MCF 10A (cell line): Measurements from ENCODE around the gene MYO5C. TPM values are rescaled to one million over a fixed set of nuclear protein-coding genes. Genes with fewer than 3 reads are reported as not detected.

ENCODE experiments used
- BruUV-seq: library from RNA; stranded (reverse); fragments of 400-500 nt; replicated peaks from 2 replicates; lab custom pipeline; 2021; lab: Mats Ljungman, UMichigan
- CTCF ChIA-PET: fragments of 300-600 bp; sonication (Branson Sonifier 250); formaldehyde crosslinking; extraction: SDS; loops from one replicate; lab custom pipeline; 2021; ENCODE audit warnings: antibody characterized with exemption, inconsistent platforms; lab: Yijun Ruan, JAX
- POLR2A ChIA-PET: fragments of 300-600, 350-650 bp; sonication (Branson Sonifier 250); formaldehyde crosslinking; extraction: SDS; loops from one replicate; lab custom pipeline; 2020; ENCODE audit warnings: antibody characterized with exemption, inconsistent platforms; lab: Yijun Ruan, JAX
- DNase-seq: peaks from one replicate; pipeline ENCODE4 v3.0.0-alpha.2; 2018; ENCODE audit not compliant: unreplicated experiment
- H3K27ac Mint-ChIP-seq: one replicate; pipeline ENCODE4 v1.8.0; 2022; ENCODE audit warnings: mild to moderate bottlenecking, low read depth, mixed read lengths; ENCODE audit not compliant: unreplicated experiment
- H3K27me3 Mint-ChIP-seq: one replicate; pipeline ENCODE4 v1.8.0; 2022; ENCODE audit warnings: mixed read lengths; ENCODE audit not compliant: insufficient read depth, unreplicated experiment
- H3K36me3 Mint-ChIP-seq: one replicate; pipeline ENCODE4 v1.8.0; 2022; ENCODE audit warnings: mild to moderate bottlenecking, moderate library complexity, mixed read lengths; ENCODE audit not compliant: insufficient read depth, unreplicated experiment
- H3K4me1 Mint-ChIP-seq: one replicate; pipeline ENCODE4 v1.8.0; 2022; ENCODE audit warnings: mixed read lengths; ENCODE audit not compliant: insufficient read depth, unreplicated experiment
- H3K4me3 Mint-ChIP-seq: one replicate; pipeline ENCODE4 v1.8.0; 2022; ENCODE audit warnings: mild to moderate bottlenecking, moderate library complexity, mixed read lengths; ENCODE audit not compliant: unreplicated experiment
- H3K9me3 Mint-ChIP-seq: one replicate; pipeline ENCODE4 v1.8.0; 2022; ENCODE audit warnings: mixed read lengths; ENCODE audit not compliant: unreplicated experiment
- intact Hi-C: fragments of 100-400 bp; cut with micrococcal nuclease; formaldehyde crosslinking; loops from 2 replicates; pipeline ENCODE4 v1.14.1; 2022
- total RNA-seq: library from RNA; stranded (reverse); gene quantifications from 2 replicates; pipeline ENCODE4 v1.2.3, GENCODE V29; 2022
- TF ChIP-seq, protein P1 (sequence below): fragments of 200-600 bp; IDR thresholded peaks from one replicate; pipeline ENCODE4 v1.8.0; 2022; ENCODE audit warnings: antibody characterized with exemption, mild to moderate bottlenecking; ENCODE audit not compliant: unreplicated experiment

The MYO5C gene
- total RNA-seq, 1 experiment from 2014 or later = 29.4 TPM

DNA sequence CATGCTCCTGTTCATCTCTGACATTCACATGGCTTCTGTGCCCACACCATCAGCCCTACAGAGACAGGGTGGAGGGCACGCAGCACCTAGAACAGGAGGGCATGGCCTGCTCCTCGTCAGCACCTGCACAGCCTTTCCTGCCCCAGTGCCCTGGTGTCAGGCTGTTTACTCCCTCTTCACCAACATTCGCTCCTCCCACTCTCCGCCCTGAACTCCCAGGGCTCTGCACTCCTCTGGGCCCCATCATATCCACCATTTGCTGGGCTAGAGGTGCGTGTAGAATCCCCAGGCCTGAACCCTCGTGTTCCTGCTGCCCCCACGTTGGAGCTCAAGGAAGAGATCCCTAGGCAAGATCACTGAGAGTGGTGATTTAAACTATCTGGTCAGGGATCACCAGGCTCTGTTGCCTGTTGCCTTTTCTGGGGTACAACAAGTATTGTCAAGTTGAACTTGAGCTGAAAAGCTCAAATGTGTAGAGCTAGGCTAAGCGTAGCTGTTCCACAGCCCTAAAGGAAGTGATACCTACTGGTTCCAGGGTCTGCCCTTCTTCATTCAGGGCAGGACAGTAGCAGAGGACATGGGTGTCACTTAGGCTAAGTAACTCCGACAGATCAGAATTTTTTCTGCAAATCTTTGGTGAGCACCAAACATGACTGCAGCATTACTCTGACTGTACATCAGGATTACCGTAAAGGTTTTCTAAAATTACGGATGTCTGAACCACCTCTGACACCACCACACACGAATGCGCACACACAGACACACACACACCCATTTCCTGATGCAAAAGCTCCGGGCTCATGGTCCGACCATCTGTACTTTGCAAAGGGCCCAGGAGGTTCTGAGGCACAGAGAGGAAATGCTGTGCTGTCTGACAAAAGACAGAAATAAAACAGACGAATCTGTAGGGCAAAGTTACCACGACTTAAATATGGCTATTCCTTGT lies 60.7 kb downstream of the MYO5C start:
- POLR2A ChIA-PET = interaction anchor here (1.6 kb wide), 1 partner anchor 12 kb away, joined by 6 read pairs; no protein-coding TSS in a partner anchor
- no peak overlapping the region for H3K27ac Mint-ChIP-seq
- no peak overlapping the region for H3K4me3 Mint-ChIP-seq
- intact Hi-C loops = no loop called here
- no peaks in the 10 kb centered on the region for H3K27me3 Mint-ChIP-seq
- BruUV-seq = no TSS peak
- DNase-seq = no peak
- no peaks in the 10 kb centered on the region for H3K9me3 Mint-ChIP-seq
- CTCF ChIA-PET = interaction anchor here (0.6 to 2.5 kb wide), 3 partner anchors 7 to 44 kb away, joined by 3 to 18 read pairs (median 3); no protein-coding TSS in a partner anchor
- H3K36me3 Mint-ChIP-seq = peaks cover 66% of the 10 kb centered on the region
- TF ChIP-seq, protein P1, sequence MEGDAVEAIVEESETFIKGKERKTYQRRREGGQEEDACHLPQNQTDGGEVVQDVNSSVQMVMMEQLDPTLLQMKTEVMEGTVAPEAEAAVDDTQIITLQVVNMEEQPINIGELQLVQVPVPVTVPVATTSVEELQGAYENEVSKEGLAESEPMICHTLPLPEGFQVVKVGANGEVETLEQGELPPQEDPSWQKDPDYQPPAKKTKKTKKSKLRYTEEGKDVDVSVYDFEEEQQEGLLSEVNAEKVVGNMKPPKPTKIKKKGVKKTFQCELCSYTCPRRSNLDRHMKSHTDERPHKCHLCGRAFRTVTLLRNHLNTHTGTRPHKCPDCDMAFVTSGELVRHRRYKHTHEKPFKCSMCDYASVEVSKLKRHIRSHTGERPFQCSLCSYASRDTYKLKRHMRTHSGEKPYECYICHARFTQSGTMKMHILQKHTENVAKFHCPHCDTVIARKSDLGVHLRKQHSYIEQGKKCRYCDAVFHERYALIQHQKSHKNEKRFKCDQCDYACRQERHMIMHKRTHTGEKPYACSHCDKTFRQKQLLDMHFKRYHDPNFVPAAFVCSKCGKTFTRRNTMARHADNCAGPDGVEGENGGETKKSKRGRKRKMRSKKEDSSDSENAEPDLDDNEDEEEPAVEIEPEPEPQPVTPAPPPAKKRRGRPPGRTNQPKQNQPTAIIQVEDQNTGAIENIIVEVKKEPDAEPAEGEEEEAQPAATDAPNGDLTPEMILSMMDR = no peak
- no peaks in the 10 kb centered on the region for H3K4me1 Mint-ChIP-seq

DNA sequence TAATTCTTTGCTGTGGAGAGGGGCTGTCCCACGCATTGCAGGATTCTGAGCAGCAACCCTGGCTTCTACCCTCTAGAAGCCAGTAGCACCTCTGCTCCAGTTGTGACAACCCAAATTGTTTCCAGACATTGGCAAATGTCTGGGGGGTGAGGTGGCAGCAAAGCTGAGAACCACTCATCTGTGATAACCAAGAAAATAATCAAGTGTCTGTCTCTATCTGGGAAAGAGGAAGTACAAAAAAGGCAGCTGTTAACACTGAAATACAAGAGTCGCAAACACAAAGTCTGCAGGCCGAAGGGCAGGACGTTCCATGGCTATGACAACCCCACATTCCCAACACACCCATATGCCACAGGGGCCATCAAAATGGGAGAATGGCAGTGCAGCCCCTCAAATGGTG lies 62.2 kb downstream of the MYO5C start:
- H3K27ac Mint-ChIP-seq = no peak overlapping the region
- TF ChIP-seq, protein P1 = no peak
- no peak overlapping the region for H3K4me3 Mint-ChIP-seq
- no peaks in the 10 kb centered on the region for H3K27me3 Mint-ChIP-seq
- DNase-seq = no peak
- intact Hi-C loops = no loop called here
- BruUV-seq = no TSS peak
- no peaks in the 10 kb centered on the region for H3K4me1 Mint-ChIP-seq
- ChIA-PET POLR2A (no interaction called here), CTCF (interaction anchor here (0.6 to 0.9 kb wide), 3 partner anchors 25 to 528 kb away, joined by 3 to 4 read pairs (median 3); no protein-coding TSS in a partner anchor)
- H3K9me3 Mint-ChIP-seq = no peaks in the 10 kb centered on the region
- peaks cover 58% of the 10 kb centered on the region for H3K36me3 Mint-ChIP-seq

DNA sequence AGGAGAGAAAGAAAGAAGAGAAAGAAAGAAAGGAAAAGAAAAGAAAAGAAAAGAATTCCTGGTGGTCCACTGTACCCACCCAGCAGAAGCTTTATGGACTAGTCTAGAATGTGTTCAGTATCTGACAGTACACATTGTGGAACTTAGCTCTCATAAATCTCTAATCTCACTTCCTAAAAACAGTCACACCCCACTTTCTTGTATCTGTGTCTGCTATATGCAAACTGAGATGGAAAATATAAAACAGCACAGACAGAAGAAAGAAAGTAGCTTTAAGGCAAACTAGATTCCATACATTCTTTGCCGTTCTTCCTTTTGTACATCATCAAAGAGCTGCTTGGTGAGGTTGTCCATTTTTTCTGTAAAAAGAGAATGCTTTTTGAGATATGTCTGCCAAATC lies 63.3 kb downstream of the MYO5C start:
- Mint-ChIP-seq H3K9me3 (no peaks in the 10 kb centered on the region), H3K27me3 (no peaks in the 10 kb centered on the region), H3K27ac (no peak overlapping the region), H3K36me3 (peaks cover 52% of the 10 kb centered on the region), H3K4me3 (no peak overlapping the region), H3K4me1 (no peaks in the 10 kb centered on the region)
- DNase-seq = no peak
- intact Hi-C loops = no loop called here
- TF ChIP-seq, protein P1 = no peak
- POLR2A ChIA-PET = interaction anchor here (0.6 to 0.7 kb wide), 3 partner anchors 196 to 253 kb away, joined by 3 to 5 read pairs (median 3); no protein-coding TSS in a partner anchor
- no TSS peak for BruUV-seq
- CTCF ChIA-PET = interaction anchor here (1.4 to 1.5 kb wide), 2 partner anchors 8 to 286 kb away, joined by 4 read pairs; no protein-coding TSS in a partner anchor

DNA sequence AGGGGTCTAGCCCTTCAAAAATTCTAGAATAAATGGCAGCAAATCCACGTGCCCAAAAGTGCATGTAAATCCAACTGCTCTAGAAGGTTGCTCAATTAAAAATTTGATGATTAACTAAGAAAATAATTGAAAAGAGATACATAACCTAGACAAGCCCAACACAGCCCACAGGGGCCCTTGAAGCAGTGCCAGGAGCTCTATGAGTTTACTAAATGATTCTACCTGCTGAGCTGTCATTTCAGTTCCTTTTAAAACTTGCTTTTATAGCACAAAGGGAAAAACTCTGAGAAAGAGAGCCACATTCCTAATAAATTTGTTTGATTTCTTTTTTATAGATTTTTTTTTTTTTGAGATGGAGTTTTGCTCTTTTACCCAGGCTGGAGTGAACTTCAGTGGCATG lies 65.5 kb downstream of the MYO5C start:
- intact Hi-C loops = no loop called here
- ChIA-PET CTCF (interaction anchor here (0.7 to 6.8 kb wide), 4 partner anchors 40 to 340 kb away, joined by 3 to 46 read pairs (median 4); no protein-coding TSS in a partner anchor), POLR2A (interaction anchor here (0.6 to 2.3 kb wide), 2 partner anchors 16 to 330 kb away, joined by 3 to 13 read pairs; no protein-coding TSS in a partner anchor)
- Mint-ChIP-seq H3K36me3 (peaks cover 40% of the 10 kb centered on the region), H3K4me1 (no peaks in the 10 kb centered on the region), H3K4me3 (no peak overlapping the region), H3K27ac (no peak overlapping the region), H3K9me3 (no peaks in the 10 kb centered on the region), H3K27me3 (no peaks in the 10 kb centered on the region)
- BruUV-seq = no TSS peak
- TF ChIP-seq, protein P1 = no peak
- DNase-seq = no peak
